Stimulated activated CD4-positive, alpha-beta T cell treated with anti-CD3 and anti-CD28 coated beads, Interleukin-1b, Interleukin-23, amount 100 ng/mL, for 4 hours (primary cell): ENCODE results near the gene GOLIM4.

Experiments
- DNase-seq, 2 donors: peaks; one replicate each; pipeline ENCODE4 v3.0.0-alpha.2; 2020; ENCODE audit warnings: low read depth in 2 of 2

GOLIM4 gene

GRCh38 chr3:168100777-168101492 is 5.2 kb upstream of the GOLIM4 start:
- DNase-seq, result no peak

- no peak for DNase-seq
These were observed 1.7 kb upstream of the GOLIM4 start for GRCh38 chr3:168097381-168097780.

- no peak for DNase-seq
These were observed 507 bp upstream of the GOLIM4 start for GRCh38 chr3:168096210-168096652.

GRCh38 chr3:168094877-168095610 is 680 bp downstream of the GOLIM4 start:
- DNase-seq, result peak in 1 of 2 donors; percentile 2

GRCh38 chr3:168094580-168094876 is 1.2 kb downstream of the GOLIM4 start:
- DNase-seq, result no peak

- no peak for DNase-seq
These were observed 1.9 kb downstream of the GOLIM4 start for GRCh38 chr3:168093790-168094189.

GRCh38 chr3:168093229-168093628 is 2.5 kb downstream of the GOLIM4 start:
- DNase-seq, result no peak

- DNase-seq, result no peak
These were observed 3.8 kb downstream of the GOLIM4 start for GRCh38 chr3:168091941-168092340.

GRCh38 chr3:168091302-168091858 is 4.3 kb downstream of the GOLIM4 start:
- DNase-seq, result no peak

GRCh38 chr3:168090306-168091085 is 5.2 kb downstream of the GOLIM4 start:
- DNase-seq, result no peak

- no peak for DNase-seq
These were observed 6.4 kb downstream of the GOLIM4 start for GRCh38 chr3:168089179-168089771.

GRCh38 chr3:168088106-168088720 is 7.5 kb downstream of the GOLIM4 start:
- no peak for DNase-seq

GRCh38 chr3:168087539-168087938 is 8.2 kb downstream of the GOLIM4 start:
- DNase-seq, result no peak

- no peak for DNase-seq
These were observed 9.0 kb downstream of the GOLIM4 start for GRCh38 chr3:168086541-168087260.

GRCh38 chr3:168085491-168086119 is 10.1 kb downstream of the GOLIM4 start:
- no peak for DNase-seq

GRCh38 chr3:168083906-168084305 is 11.8 kb downstream of the GOLIM4 start:
- DNase-seq, result no peak

GRCh38 chr3:168081856-168082255 is 13.9 kb downstream of the GOLIM4 start:
- DNase-seq, result no peak

GRCh38 chr3:168081171-168081771 is 14.5 kb downstream of the GOLIM4 start:
- no peak for DNase-seq

GRCh38 chr3:168080499-168081170 is 15.1 kb downstream of the GOLIM4 start:
- no peak for DNase-seq
